Parathyroid adenoma (tissue), 2 donors: Measurements from ENCODE around the gene TBC1D14.

Experiments used
- H2AFZ ChIP-seq: fragments of 300-600 bp; sonication (generic); one replicate; pipeline ENCODE4 v1.7.0; 2017; ENCODE audit warnings: antibody characterized with exemption, mild to moderate bottlenecking
- H3K27ac ChIP-seq: fragments of 300-600 bp; sonication (generic); one replicate; pipeline ENCODE4 v1.7.0; 2017
- H3K27me3 ChIP-seq: fragments of 300-600 bp; sonication (generic); one replicate; pipeline ENCODE4 v1.7.0; 2017; ENCODE audit warnings: low read length; ENCODE audit not compliant: control insufficient read depth, insufficient read depth
- H3K36me3 ChIP-seq: fragments of 300-600 bp; sonication (generic); one replicate; pipeline ENCODE4 v1.7.0; 2017; ENCODE audit warnings: low read length; ENCODE audit not compliant: control insufficient read depth, insufficient read depth
- H3K4me1 ChIP-seq: fragments of 300-600 bp; sonication (generic); one replicate; pipeline ENCODE4 v1.7.0; 2017; ENCODE audit warnings: control low read depth
- H3K4me2 ChIP-seq: fragments of 300-600 bp; sonication (generic); one replicate; pipeline ENCODE4 v1.7.0; 2017; ENCODE audit warnings: low read length
- H3K4me3 ChIP-seq: fragments of 300-600 bp; sonication (generic); one replicate; pipeline ENCODE4 v1.7.0; 2017; ENCODE audit warnings: low read depth, low read length
- H3K79me2 ChIP-seq: fragments of 300-600 bp; sonication (generic); one replicate; pipeline ENCODE4 v1.7.0; 2017; ENCODE audit warnings: control low read depth
- H3K9ac ChIP-seq: fragments of 300-600 bp; sonication (generic); one replicate; pipeline ENCODE4 v1.7.0; 2017; ENCODE audit warnings: mild to moderate bottlenecking
- H3K9me3 ChIP-seq: fragments of 300-600 bp; sonication (generic); one replicate; pipeline ENCODE4 v1.7.0; 2017; ENCODE audit warnings: low read length; ENCODE audit not compliant: control insufficient read depth
- TF ChIP-seq, protein P1 (sequence below): fragments of 300-600 bp; sonication (generic); IDR thresholded peaks from one replicate; pipeline ENCODE4 v1.7.0; 2017; ENCODE audit warnings: antibody characterized with exemption, mild to moderate bottlenecking
- donor health status: primary hyperparathyroidism.

Gene TBC1D14

DNA sequence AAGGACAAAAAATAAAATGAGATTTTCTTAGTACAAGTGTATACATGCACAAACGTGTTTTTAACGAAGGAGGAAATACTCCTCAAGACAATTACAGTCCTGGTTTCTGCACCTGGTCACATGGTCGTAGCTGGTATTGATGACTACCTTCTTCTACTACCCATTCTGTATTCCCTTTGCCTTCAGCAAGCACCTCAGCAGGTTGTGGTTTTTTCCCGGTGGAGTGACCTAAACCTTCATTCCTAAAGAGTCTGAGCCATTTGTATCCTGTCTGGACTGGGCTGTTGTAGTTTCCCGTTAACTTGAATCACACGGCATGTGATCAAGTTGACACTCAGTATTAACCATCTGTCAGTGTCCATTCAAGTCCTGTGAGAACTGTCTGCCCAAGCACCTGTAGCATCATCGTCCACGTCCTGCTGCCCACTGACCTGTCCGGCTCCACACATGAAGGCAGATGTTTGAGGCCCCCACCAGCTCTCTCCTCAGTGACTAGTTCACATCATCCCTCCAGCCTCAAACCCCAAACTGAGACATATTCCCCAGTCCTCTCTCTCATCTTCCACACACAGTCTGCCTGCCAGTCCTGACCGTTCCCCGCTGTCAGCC, 31.1 kb upstream of the TBC1D14 start:
- Histone ChIP-seq H3K9me3 (no peaks in the 10 kb centered on the region), H3K9ac (no peak overlapping the region), H3K4me3 (no peak overlapping the region), H2AFZ (no peak overlapping the region), H3K4me2 (no peak overlapping the region), H3K27me3 (no peaks in the 10 kb centered on the region), H3K36me3 (no peaks in the 10 kb centered on the region), H3K27ac (no peak overlapping the region), H3K79me2 (no peaks in the 10 kb centered on the region), H3K4me1 (no peaks in the 10 kb centered on the region)
- TF ChIP-seq, protein P1, sequence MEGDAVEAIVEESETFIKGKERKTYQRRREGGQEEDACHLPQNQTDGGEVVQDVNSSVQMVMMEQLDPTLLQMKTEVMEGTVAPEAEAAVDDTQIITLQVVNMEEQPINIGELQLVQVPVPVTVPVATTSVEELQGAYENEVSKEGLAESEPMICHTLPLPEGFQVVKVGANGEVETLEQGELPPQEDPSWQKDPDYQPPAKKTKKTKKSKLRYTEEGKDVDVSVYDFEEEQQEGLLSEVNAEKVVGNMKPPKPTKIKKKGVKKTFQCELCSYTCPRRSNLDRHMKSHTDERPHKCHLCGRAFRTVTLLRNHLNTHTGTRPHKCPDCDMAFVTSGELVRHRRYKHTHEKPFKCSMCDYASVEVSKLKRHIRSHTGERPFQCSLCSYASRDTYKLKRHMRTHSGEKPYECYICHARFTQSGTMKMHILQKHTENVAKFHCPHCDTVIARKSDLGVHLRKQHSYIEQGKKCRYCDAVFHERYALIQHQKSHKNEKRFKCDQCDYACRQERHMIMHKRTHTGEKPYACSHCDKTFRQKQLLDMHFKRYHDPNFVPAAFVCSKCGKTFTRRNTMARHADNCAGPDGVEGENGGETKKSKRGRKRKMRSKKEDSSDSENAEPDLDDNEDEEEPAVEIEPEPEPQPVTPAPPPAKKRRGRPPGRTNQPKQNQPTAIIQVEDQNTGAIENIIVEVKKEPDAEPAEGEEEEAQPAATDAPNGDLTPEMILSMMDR = no peak

DNA sequence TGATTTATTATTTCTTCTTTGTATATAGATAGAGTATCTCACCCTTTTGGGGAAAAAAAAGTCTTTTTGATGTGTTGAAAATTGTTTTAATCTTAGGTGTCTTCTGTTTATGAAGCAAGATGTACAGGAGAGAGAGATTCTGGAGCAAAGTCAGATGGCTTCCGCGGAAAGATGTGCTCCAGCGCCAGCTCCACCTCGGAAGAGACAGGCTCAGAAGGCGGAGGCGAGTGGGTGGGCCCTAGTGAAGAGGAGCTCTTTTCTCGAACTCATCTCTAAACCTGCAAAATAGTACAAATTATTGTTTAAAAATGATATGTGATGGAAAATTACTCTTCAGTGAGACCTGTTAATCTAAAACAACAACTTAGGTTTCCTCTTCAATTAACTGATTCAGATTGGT, 28.9 kb upstream of the TBC1D14 start:
- Histone ChIP-seq H3K4me2 (no peak overlapping the region), H3K9me3 (no peaks in the 10 kb centered on the region), H3K27ac (no peak overlapping the region), H3K4me3 (no peak overlapping the region), H3K36me3 (no peaks in the 10 kb centered on the region), H2AFZ (no peak overlapping the region), H3K4me1 (no peaks in the 10 kb centered on the region), H3K9ac (no peak overlapping the region), H3K79me2 (no peaks in the 10 kb centered on the region), H3K27me3 (no peaks in the 10 kb centered on the region)
- TF ChIP-seq, protein P1 = no peak

DNA sequence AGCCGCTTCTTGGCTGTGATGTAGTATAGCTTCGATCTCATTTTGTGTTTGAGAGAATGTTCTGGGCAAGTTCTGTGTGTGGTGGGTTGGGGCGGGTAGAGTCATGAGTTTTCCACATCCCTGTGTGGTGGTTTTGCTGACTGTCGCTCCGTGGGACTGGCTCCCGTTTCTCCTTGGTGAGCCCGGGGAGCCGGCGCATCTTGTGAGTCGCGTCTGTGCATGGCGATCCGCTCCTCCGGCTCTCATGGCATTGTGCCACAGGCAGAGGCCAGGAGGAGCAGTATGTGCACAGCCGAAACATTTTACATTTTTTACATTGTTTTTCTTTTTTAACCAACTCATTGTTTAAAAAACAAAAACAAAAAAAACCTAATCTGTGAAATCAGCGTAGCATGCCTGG, 27.7 kb upstream of the TBC1D14 start:
- Histone ChIP-seq H3K27ac (no peak overlapping the region), H3K4me1 (peaks cover 3% of the 10 kb centered on the region), H3K4me2 (no peak overlapping the region), H3K36me3 (no peaks in the 10 kb centered on the region), H3K79me2 (no peaks in the 10 kb centered on the region), H3K4me3 (no peak overlapping the region), H3K9me3 (no peaks in the 10 kb centered on the region), H2AFZ (no peak overlapping the region), H3K27me3 (no peaks in the 10 kb centered on the region), H3K9ac (no peak overlapping the region)
- TF ChIP-seq, protein P1 = no peak

DNA sequence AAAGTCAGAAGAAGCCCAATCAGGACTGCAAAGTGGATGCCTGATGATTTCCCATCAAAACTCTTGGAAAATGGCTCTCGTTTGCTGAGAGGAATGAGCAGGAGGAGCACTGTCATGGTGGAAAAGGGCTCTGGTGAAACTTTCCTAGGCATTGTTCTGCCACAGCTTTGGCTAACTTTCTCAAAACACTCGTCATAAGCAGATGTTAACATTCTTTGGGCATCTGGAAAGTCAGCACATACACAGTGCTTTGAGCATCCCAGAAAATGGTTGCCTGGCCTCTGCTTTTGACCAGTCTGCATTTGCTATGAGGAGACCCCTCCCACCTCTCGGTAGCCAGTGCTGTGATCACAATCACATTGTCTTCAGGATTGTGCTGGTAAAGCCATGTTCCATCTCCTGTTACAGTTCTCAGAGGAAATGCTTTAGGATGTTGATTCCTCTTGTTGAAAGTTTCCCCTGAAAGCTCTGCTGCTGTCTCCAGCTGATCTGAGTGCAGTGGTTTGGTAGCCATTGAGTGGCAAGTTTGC, 25.2 kb upstream of the TBC1D14 start:
- Histone ChIP-seq H3K27ac (no peak overlapping the region), H3K27me3 (no peaks in the 10 kb centered on the region), H3K36me3 (no peaks in the 10 kb centered on the region)

More for the DNA sequence above, 25.2 kb upstream of the TBC1D14 start:
- H3K4me1 ChIP-seq = peaks cover 3% of the 10 kb centered on the region
- TF ChIP-seq, protein P1 = no peak
- H3K79me2 ChIP-seq = no peaks in the 10 kb centered on the region
- no peaks in the 10 kb centered on the region for H3K9me3 ChIP-seq
- H3K9ac ChIP-seq = no peak overlapping the region
- H3K4me2 ChIP-seq = no peak overlapping the region
- H3K4me3 ChIP-seq = no peak overlapping the region
- H2AFZ ChIP-seq = no peak overlapping the region
